Stimulated activated CD8-positive, alpha-beta memory T cell treated with anti-CD3 and anti-CD28 coated beads, Interleukin-7, amount 100 ng/mL, for 4 hours (primary cell): ENCODE data around the gene MAML1.
"Not testable (repeated sequence)": the region's sequence is repeated elsewhere in the genome, so short reads cannot be mapped to it uniquely, and the experiment has no call there.

Experiments used
- DNase-seq, 2 donors: peaks; one replicate each; pipeline ENCODE4 v3.0.0-alpha.2; 2020; ENCODE audit warnings: low read depth in 2 of 2

Gene MAML1

GRCh38 chr5:179769271-179769670 lies 36.6 kb downstream of the MAML1 start:
- no peak for DNase-seq

- DNase-seq, result no peak
Measured at GRCh38 chr5:179769796-179770195, 37.2 kb downstream of the MAML1 start.

GRCh38 chr5:179771311-179771895 lies 38.8 kb downstream of the MAML1 start:
- no peak for DNase-seq

GRCh38 chr5:179772351-179772750 lies 39.7 kb downstream of the MAML1 start:
- no peak for DNase-seq

- no peak for DNase-seq
Measured at GRCh38 chr5:179773686-179774040, 41.0 kb downstream of the MAML1 start.

GRCh38 chr5:179774442-179774841 lies 41.8 kb downstream of the MAML1 start:
- no peak for DNase-seq

GRCh38 chr5:179776411-179776938 lies 43.9 kb downstream of the MAML1 start:
- no peak for DNase-seq

- DNase-seq, result no peak
Measured at GRCh38 chr5:179777456-179777855, 44.8 kb downstream of the MAML1 start.

GRCh38 chr5:179777909-179778308 lies 45.3 kb downstream of the MAML1 start:
- no peak for DNase-seq

- no peak for DNase-seq
Measured at GRCh38 chr5:179778591-179778990, 46.0 kb downstream of the MAML1 start.

GRCh38 chr5:179779826-179780225 lies 47.2 kb downstream of the MAML1 start:
- no peak for DNase-seq

GRCh38 chr5:179780362-179780761 lies 47.7 kb downstream of the MAML1 start:
- DNase-seq, result no peak

GRCh38 chr5:179781846-179782245 lies 49.2 kb downstream of the MAML1 start:
- DNase-seq, result no peak

- DNase-seq, result no peak
Measured at GRCh38 chr5:179783128-179783527, 50.5 kb downstream of the MAML1 start.

- DNase-seq, result no peak
Measured at GRCh38 chr5:179786861-179787260, 54.2 kb downstream of the MAML1 start.

GRCh38 chr5:179788193-179788854 lies 55.7 kb downstream of the MAML1 start:
- no peak for DNase-seq

- not testable (repeated sequence) for DNase-seq
Measured at GRCh38 chr5:179789278-179789677, 56.7 kb downstream of the MAML1 start.

GRCh38 chr5:179791881-179792611 lies 59.4 kb downstream of the MAML1 start:
- no peak for DNase-seq

- DNase-seq, result no peak
Measured at GRCh38 chr5:179792612-179793467, 60.2 kb downstream of the MAML1 start.

GRCh38 chr5:179793468-179794139 lies 61.0 kb downstream of the MAML1 start, which contains the start of gene LTC4S:
Gene LTC4S, plus strand, starts transcription at chr5:179793986. Its CDS starts 95 bp downstream, at chr5:179794081.
- DNase-seq, result peak in 1 of 2 donors; percentile 31

- no peak for DNase-seq
Measured at GRCh38 chr5:179794171-179794570, 61.5 kb downstream of the MAML1 start.
